Ovary (tissue), 3 donors: Measurements from ENCODE around the gene ICE1.

ENCODE experiments used
- CTCF ChIP-seq, 3 donors: fragments of 450-650 bp in 2 of 3; fragments of 200-600 bp in 1 of 3; IDR thresholded peaks; one replicate each; pipeline versions ENCODE4 v1.5.1 to v1.8.0; 2016 to 2022; ENCODE audit warnings: antibody characterized with exemption in 3 of 3, mild to moderate bottlenecking in 1 of 3
- POLR2A ChIP-seq: fragments of 450-650 bp; IDR thresholded peaks from one replicate; pipeline ENCODE4 v1.6.1; 2017; ENCODE audit warnings: antibody characterized with exemption, mild to moderate bottlenecking, moderate library complexity
- donor health status: DM: no; HTN: no; CAD: no.

- TF ChIP-seq CTCF (IDR thresholded peaks at IDR 0.05) (no peak), POLR2A (no peak)
Observed at GRCh38 chr5:5531371-5531770, 108.9 kb downstream of the ICE1 start.
